ENCODE data around the gene UNC93B1.
"Not testable (repeated sequence)": the region's sequence is repeated elsewhere in the genome, so short reads cannot be mapped to it uniquely, and the experiment has no call there.

The UNC93B1 gene

DNA sequence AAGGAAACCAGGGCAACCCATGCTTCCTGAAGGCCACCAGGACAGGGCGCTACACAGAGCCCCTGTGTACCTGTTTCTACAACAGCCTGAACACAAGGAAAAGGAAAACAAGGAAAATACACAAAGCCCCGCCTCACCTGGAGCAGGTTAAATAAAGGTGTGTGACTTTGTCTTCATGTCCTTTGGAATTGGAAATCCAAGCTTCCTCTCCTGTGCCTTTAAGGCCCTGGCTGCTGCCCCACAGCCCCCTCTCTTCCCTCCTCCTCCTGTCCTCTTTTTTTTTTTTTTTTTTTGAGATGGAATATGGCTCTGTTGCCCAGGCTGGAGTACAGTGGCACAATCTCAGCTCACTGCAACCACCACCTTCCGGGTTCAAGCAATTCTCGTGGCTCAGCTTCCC, 57.5 kb downstream of the UNC93B1 start:
- FAIRE-seq; DNase-seq (ENCODE audit: low spot score): not testable (repeated sequence)

DNA sequence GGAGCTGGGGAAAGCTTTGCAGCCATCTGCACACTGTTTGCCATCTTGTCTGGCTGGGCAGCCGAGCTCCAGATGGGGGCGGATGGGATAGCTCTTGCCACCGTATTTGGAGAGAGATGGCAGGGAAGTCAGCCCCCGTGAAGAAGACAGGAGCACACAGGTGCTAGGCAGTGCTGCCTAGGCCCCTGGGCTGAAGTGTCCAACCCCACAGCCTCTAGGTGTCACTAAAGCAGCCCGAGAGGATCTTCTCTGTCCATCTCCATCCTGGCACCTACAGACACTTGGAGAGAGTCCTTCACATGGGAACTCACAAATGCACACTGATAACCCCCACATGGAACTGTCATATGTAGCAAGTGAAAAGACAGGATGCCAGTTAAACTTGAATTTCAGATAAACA, 60.5 kb downstream of the UNC93B1 start:
- FAIRE-seq; DNase-seq (ENCODE audit: low spot score): not testable (repeated sequence)
